ENCODE results near the gene KCNIP1.

DNA sequence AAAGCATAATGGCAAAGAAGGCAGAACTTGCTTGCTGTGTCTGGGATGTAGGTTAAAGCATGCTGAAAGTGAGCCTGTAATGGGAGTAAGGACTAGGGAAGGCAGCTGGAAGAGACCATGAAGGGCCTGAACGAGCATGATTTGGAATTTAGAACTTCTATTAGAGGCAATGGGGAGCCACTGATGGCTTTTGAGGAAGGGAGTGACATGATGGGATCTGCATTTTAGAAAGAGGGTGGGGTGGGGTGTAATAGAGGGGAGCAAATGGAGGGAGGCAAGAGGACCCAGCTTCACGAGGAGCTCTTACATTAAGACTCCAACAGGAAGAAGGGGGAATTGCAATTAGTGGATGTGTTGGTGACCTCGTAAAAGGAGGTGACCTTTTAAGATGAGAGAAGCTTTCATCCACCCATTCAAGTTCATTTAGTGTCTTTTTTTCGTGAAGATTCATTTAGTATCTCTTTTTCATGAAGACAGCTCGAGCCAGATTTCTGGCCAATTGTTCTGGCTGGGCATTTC, 266.1 kb downstream of the KCNIP1 start:
- TF ChIP-seq CTCF (IDR thresholded peaks at IDR 0.05), result no peak
- TF ChIP-seq POLR2A (IDR thresholded peaks at IDR 0.05), result no peak

Data from esophagus squamous epithelium (tissue), 4 donors.